ENCODE data around the gene CATSPER1. TPM values are rescaled to one million over a fixed set of nuclear protein-coding genes. Genes with fewer than 3 reads are reported as not detected.

CATSPER1 gene
- total and polyA plus RNA-seq, 8 donors, result 0.06 to 0.41 (median 0.32) TPM; not detected in 4

- no peak for ATAC-seq
- TF ChIP-seq CTCF (IDR thresholded peaks at IDR 0.05), result no peak
- Histone ChIP-seq H3K27me3 (no peaks in the 10 kb centered on the region), H3K36me3 (peaks cover 4 to 23% (median 18%) of the 10 kb centered on the region in 3 donors), H3K27ac (no peak overlapping the region), H3K9me3 (no peaks in the 10 kb centered on the region), H3K4me3 (no peak overlapping the region), H3K4me1 (no peaks in the 10 kb centered on the region)
- intact Hi-C loops (cut with DNase I), result no loop called here
- WGBS, 2 donors, result 90 to 93% methylated on average over 28 to 34 of the region's 34 CpGs
- no peak for FAIRE-seq
- DNase-seq, result no peak
Measured at GRCh38 chr11:65978391-65979238, 47.7 kb downstream of the CATSPER1 start.

- WGBS, 2 donors, result 87 to 93% methylated on average over 29 of the region's 29 CpGs
- no peak overlapping the region for H3K4me3 ChIP-seq
- peaks cover 4 to 23% (median 22%) of the 10 kb centered on the region in 3 donors for H3K36me3 ChIP-seq
- no peak for FAIRE-seq
- TF ChIP-seq CTCF (IDR thresholded peaks at IDR 0.05), result no peak
- no peaks in the 10 kb centered on the region for H3K27me3 ChIP-seq
- DNase-seq, result peak in 1 of 6 donors; percentile 73
- no peaks in the 10 kb centered on the region for H3K4me1 ChIP-seq
- ATAC-seq, result no peak
- no peaks in the 10 kb centered on the region for H3K9me3 ChIP-seq
- intact Hi-C loops (cut with DNase I), result no loop called here
- H3K27ac ChIP-seq, result no peak overlapping the region
Measured at GRCh38 chr11:65977621-65978390, 48.5 kb downstream of the CATSPER1 start.

GRCh38 chr11:65976216-65977176, 49.8 kb downstream of the CATSPER1 start:
- DNase-seq, result peak in 1 of 6 donors; percentile 74
- Histone ChIP-seq H3K9me3 (no peaks in the 10 kb centered on the region), H3K36me3 (peaks cover 4 to 23% (median 22%) of the 10 kb centered on the region in 3 donors), H3K27ac (no peak overlapping the region), H3K4me1 (no peaks in the 10 kb centered on the region), H3K27me3 (no peaks in the 10 kb centered on the region), H3K4me3 (no peak overlapping the region)
- intact Hi-C loops (cut with DNase I), result no loop called here
- FAIRE-seq, result no peak
- 86 to 89% methylated on average over 42 to 43 of the region's 43 CpGs for WGBS, 2 donors
- ATAC-seq, result peak in 1 of 4 donors; percentile 3
- no peak for TF ChIP-seq CTCF (IDR thresholded peaks at IDR 0.05)

- intact Hi-C loops (cut with DNase I), result no loop called here
- no peaks in the 10 kb centered on the region for H3K27me3 ChIP-seq
- DNase-seq (peak in 1 of 6 donors; percentile 28), ATAC-seq (no peak), FAIRE-seq (no peak)
- H3K27ac ChIP-seq, result no peak overlapping the region
- H3K4me3 ChIP-seq, result no peak overlapping the region
- H3K9me3 ChIP-seq, result no peaks in the 10 kb centered on the region
- WGBS, 2 donors, result 95 to 96% methylated on average over 9 of the region's 9 CpGs
- peaks cover 4 to 23% (median 22%) of the 10 kb centered on the region in 3 donors for H3K36me3 ChIP-seq
- H3K4me1 ChIP-seq, result no peaks in the 10 kb centered on the region
- TF ChIP-seq CTCF (IDR thresholded peaks at IDR 0.05), result no peak
Measured at GRCh38 chr11:65975771-65976170, 50.5 kb downstream of the CATSPER1 start.

All from pancreas (tissue), 10 donors.